D721Med (cell line): Measurements from ENCODE around the gene AKAP7.
A peak's percentile ranks its signal among the peaks of the same experiment; 100 is the strongest.
"Not testable (repeated sequence)": the region's sequence is repeated elsewhere in the genome, so short reads cannot be mapped to it uniquely, and the experiment has no call there.

Experiments used
- DNase-seq: peaks from one replicate; pipeline ENCODE4 v3.0.0; 2011; ENCODE audit warnings: low spot score; ENCODE audit not compliant: insufficient read length
- FAIRE-seq: peaks from 2 replicates; lab custom pipeline; 2011; peaks lifted over from hg19 to GRCh38; lab: Jason Lieb, UNC
- CTCF ChIP-seq: IDR thresholded peaks from 2 replicates; pipeline ENCODE4 v1.5.1; 2012; ENCODE audit warnings: mild to moderate bottlenecking, control low read depth; ENCODE audit not compliant: insufficient read depth; ENCODE audit errors: missing control alignments

AKAP7 gene

GRCh38 chr6:131258816-131259476, 123.7 kb downstream of the AKAP7 start:
- DNase-seq (no peak), FAIRE-seq (no peak)
- no peak for TF ChIP-seq CTCF

GRCh38 chr6:131260960-131261359, 125.7 kb downstream of the AKAP7 start:
- not testable (repeated sequence) for FAIRE-seq, DNase-seq

DNA sequence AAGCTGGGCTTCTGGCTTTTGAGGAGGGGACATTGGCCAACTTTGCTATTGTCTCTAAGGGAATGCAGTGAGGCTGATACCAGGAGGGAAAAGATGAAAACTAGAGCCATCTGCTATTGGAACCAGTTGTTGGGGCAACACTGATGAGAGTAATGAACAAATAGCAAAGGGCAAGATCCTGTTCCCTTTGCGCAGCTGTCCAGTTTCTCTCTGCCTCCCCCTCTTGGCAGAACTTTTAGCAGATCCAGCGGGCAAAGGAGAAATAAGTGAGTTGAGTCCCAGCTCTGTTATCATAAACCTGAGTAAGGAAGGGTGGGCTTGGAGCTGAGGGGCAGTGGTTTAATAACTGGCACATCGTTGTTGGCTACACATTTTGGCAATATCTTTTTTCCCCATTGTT, 126.8 kb downstream of the AKAP7 start:
- FAIRE-seq = no peak
- DNase-seq = no peak
- TF ChIP-seq CTCF = peak; percentile 26

DNA sequence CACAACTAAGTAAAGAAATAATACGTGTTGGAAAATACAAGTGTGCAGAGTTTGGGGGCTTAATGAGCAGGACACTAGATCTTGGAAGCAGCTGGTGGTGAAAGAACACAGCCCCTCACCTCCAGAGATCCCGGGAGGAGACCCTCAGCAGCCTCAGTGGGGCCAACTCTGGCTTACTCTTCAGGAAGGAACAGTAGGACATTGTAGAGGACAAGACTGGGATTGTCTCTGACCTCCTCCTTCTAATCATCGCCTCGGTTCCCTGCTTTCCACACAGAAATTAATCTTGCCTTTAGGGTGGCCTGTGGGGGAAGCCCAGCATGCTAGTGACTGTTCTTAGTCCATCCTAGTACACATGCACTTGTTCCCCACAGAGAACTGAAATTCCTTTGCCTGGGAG, 130.7 kb downstream of the AKAP7 start:
- FAIRE-seq (no peak), DNase-seq (no peak)
- TF ChIP-seq CTCF = no peak

DNA sequence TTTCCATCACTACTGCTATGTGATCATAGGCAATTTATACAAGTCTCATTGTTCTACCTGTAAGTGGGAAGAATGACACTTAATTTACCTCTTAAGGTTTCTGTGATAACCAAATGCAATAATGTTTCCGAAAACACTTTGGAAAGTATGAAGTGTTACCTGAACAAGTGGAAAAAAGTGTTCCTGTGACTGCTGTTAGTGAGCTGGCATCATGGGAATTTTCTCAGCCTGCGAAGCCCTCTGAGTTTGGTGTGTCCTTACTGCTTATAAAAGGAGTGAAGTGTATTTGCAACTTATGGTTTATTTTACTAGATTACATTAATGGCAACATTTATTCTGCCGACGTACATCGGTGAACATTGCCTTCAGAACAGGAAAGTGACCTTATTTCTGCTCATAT, 133.0 kb downstream of the AKAP7 start:
- DNase-seq (no peak), FAIRE-seq (no peak)
- TF ChIP-seq CTCF = no peak

- no peak for DNase-seq
- FAIRE-seq = no peak
- TF ChIP-seq CTCF = no peak
These were observed 134.5 kb downstream of the AKAP7 start for GRCh38 chr6:131269565-131270391.

DNA sequence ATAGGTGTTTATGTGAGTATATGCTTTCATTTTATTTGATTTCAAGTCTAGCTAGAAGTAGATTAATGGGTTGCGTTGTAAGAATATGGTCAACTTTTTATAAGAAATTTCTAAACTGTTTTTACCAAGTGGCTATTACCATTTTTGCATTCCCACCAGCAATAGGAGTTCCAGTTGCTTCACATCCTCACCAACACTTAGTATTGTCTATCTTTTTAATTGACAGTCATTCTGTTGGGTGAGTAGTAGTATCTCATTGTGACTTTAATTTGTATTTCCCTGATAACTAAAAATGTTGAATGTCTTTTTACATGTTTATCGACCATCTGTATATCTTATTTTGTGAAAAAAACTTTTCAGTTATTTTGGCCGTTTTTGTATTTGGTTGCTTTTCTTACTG, 135.3 kb downstream of the AKAP7 start:
- FAIRE-seq (no peak), DNase-seq (no peak)
- no peak for TF ChIP-seq CTCF
